GM23338 (cell line): ENCODE data around the gene RYR2. TPM values are rescaled to one million over a fixed set of nuclear protein-coding genes. Genes with fewer than 3 reads are reported as not detected.

ENCODE experiments used
- ATAC-seq: fragments of 200-7000 bp; cut with Tn5 transposase; 3 replicates; pipeline ENCODE4 v1.9.1; 2020
- DNase-seq: peaks from one replicate; pipeline ENCODE4 v3.0.0-alpha.2; 2015; ENCODE audit warnings: low spot score
- H2AFZ ChIP-seq: fragments of 200-600 bp; sonication (generic); 2 replicates; pipeline ENCODE4 v1.8.0; 2016; ENCODE audit warnings: antibody characterized with exemption, mild to moderate bottlenecking, moderate library complexity
- H3F3A ChIP-seq: fragments of 200-600 bp; sonication (generic); replicated peaks from 2 replicates; pipeline ENCODE4 v1.8.0; 2017; ENCODE audit warnings: antibody characterized with exemption, mixed run types, low read depth
- H3K27ac ChIP-seq: fragments of 200-600 bp; sonication (generic); 2 replicates; pipeline ENCODE4 v1.6.1; 2016; ENCODE audit warnings: low read depth
- H3K27me3 ChIP-seq: fragments of 200-600 bp; sonication (generic); 2 replicates; pipeline ENCODE4 v1.8.0; 2016; ENCODE audit warnings: mild to moderate bottlenecking, mixed run types, moderate library complexity; ENCODE audit not compliant: insufficient read depth
- H3K36me3 ChIP-seq: fragments of 200-600 bp; sonication (generic); 2 replicates; pipeline ENCODE4 v1.8.0; 2016; ENCODE audit warnings: mild to moderate bottlenecking; ENCODE audit not compliant: insufficient read depth
- H3K4me1 ChIP-seq: fragments of 200-600 bp; sonication (generic); 2 replicates; pipeline ENCODE4 v1.8.0; 2016; ENCODE audit warnings: mild to moderate bottlenecking, moderate library complexity; ENCODE audit not compliant: insufficient read depth
- H3K4me2 ChIP-seq: fragments of 200-600 bp; sonication (generic); 2 replicates; pipeline ENCODE4 v1.7.1; 2017; ENCODE audit warnings: mixed run types
- H3K4me3 ChIP-seq: fragments of 200-600 bp; sonication (generic); 2 replicates; pipeline ENCODE4 v1.6.1; 2016; ENCODE audit warnings: mixed run types
- H3K79me2 ChIP-seq: fragments of 200-600 bp; sonication (generic); replicated peaks from 2 replicates; pipeline ENCODE4 v1.8.0; 2017; ENCODE audit warnings: mild to moderate bottlenecking; ENCODE audit not compliant: insufficient read depth
- H3K9me2 ChIP-seq: fragments of 200-600 bp; sonication (generic); 2 replicates; pipeline ENCODE4 v1.8.0; 2017; ENCODE audit not compliant: insufficient read depth
- H4K20me1 ChIP-seq: fragments of 200-600 bp; sonication (generic); replicated peaks from 2 replicates; pipeline ENCODE4 v1.8.0; 2017; ENCODE audit warnings: mild to moderate bottlenecking; ENCODE audit not compliant: insufficient read depth
- H3K27ac Mint-ChIP-seq: 2 replicates; pipeline ENCODE4 v1.8.0; 2020; ENCODE audit warnings: inconsistent platforms, mild to moderate bottlenecking, moderate library complexity, mixed read lengths
- H3K27me3 Mint-ChIP-seq: 3 replicates; pipeline ENCODE4 v1.8.0; 2022; ENCODE audit warnings: low read depth, mild to moderate bottlenecking, moderate library complexity, mixed read lengths, inconsistent platforms; ENCODE audit not compliant: insufficient read depth, poor library complexity
- H3K36me3 Mint-ChIP-seq: 3 replicates; pipeline ENCODE4 v1.8.0; 2021; ENCODE audit warnings: low read depth, mild to moderate bottlenecking, inconsistent platforms, moderate library complexity, mixed read lengths
- H3K4me1 Mint-ChIP-seq: 3 replicates; pipeline ENCODE4 v1.8.0; 2020; ENCODE audit warnings: mild to moderate bottlenecking, inconsistent platforms, mixed read lengths
- H3K4me3 Mint-ChIP-seq: 3 replicates; pipeline ENCODE4 v1.8.0; 2021; ENCODE audit warnings: moderate library complexity, mild to moderate bottlenecking, inconsistent platforms, mixed read lengths
- H3K9me3 Mint-ChIP-seq: 3 replicates; pipeline ENCODE4 v1.8.0; 2020; ENCODE audit warnings: moderate library complexity, mild to moderate bottlenecking, inconsistent platforms, mixed read lengths
- EZH2phosphoT487 ChIP-seq: fragments of 200-600 bp; sonication (generic); IDR thresholded peaks from one replicate; pipeline ENCODE4 v1.8.1; 2018; ENCODE audit warnings: antibody characterized with exemption; ENCODE audit not compliant: unreplicated experiment
- NANOG ChIP-seq: IDR thresholded peaks from 2 replicates; pipeline ENCODE4 v1.6.1; 2016; ENCODE audit warnings: antibody characterized with exemption, borderline replicate concordance
- ZNF331 ChIP-seq: fragments of 250-450 bp; sonication (Bioruptor Pico); IDR thresholded peaks from 2 replicates; pipeline ENCODE4 v1.5.0; 2020; ENCODE audit warnings: low read depth, mild to moderate bottlenecking, moderate library complexity
- polyA plus RNA-seq: library from polyadenylated mRNA; unstranded; fragments of >200 nt; fragmentation: Nextera tagmentation; extraction: Ambion mirVana; gene quantifications from 2 replicates; pipeline ENCODE4 v1.2.1, GENCODE V29; 2016
- total RNA-seq: library from RNA; depleted of rRNA; stranded (reverse); fragments of >200 nt; shearing (Covaris generic); gene quantifications from 2 replicates; pipeline ENCODE4 v1.2.3, GENCODE V29; 2014
- TF ChIP-seq, protein P1 (sequence below): fragments of 250-450 bp; sonication (Bioruptor Pico); IDR thresholded peaks from 2 replicates; pipeline ENCODE4 v1.5.0; 2020; ENCODE audit warnings: mild to moderate bottlenecking, moderate library complexity
- TF ChIP-seq, protein P2 (sequence below): IDR thresholded peaks from 2 replicates; pipeline ENCODE4 v1.6.1; 2016; ENCODE audit warnings: antibody characterized with exemption
- TF ChIP-seq, protein P3 (sequence below): IDR thresholded peaks from one replicate; pipeline ENCODE4 v1.6.1; 2018; ENCODE audit warnings: antibody characterized with exemption; ENCODE audit not compliant: unreplicated experiment

Gene RYR2
- total and polyA plus RNA-seq, 2 experiments from 2014 or later = 8.9 to 10.0 TPM

DNA sequence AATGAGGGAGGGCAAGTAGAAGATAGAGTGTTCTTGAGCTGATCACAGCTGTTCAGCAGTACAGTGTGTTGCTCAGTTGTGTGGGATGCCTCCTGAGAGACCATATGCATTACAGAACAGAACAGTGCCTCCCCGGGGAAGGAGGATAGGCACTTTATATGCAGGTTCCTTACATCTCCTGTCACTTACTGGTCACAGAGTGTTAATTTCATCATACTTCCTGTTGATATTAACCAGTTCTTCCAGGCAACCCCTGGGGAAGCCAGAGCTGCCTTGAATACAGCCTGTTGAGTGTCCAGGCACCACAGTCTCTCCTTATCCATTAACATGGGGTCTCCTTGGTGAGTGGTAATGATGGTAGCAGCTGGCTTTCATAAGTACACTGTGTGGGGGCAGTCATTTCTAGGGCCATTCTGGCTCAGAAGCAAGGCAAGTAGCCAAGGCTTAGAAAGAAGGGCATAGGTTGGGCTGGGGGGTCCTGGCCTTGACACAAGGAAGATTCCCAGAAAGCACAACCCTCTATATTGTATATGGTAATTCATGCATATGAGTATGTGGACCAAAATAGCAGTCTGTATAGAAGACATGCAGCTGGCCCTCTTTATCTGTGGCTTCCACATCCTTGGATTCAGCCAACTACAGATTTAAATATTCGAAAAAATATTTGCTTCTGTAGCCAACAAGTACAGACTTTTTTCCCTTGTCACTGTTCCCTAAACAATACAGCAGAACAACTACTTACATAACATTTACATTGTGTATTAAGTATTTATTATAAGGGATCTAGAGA lies 706.4 kb downstream of the RYR2 start:
- H3K36me3 ChIP-seq = no peaks in the 10 kb centered on the region
- no peaks in the 10 kb centered on the region for H3K36me3 Mint-ChIP-seq
- no peak for DNase-seq
- ATAC-seq = 0 out of 3 replicates have a peak, but pooled peaks have one; percentile 23
- 0 out of 2 replicates have a peak, but pooled peaks cover 8% of the 10 kb centered on the region for H3K4me1 ChIP-seq
- H3K27ac Mint-ChIP-seq = peak overlapping the region; percentile 32
- no peak for TF ChIP-seq EZH2phosphoT487
- TF ChIP-seq, protein P1, sequence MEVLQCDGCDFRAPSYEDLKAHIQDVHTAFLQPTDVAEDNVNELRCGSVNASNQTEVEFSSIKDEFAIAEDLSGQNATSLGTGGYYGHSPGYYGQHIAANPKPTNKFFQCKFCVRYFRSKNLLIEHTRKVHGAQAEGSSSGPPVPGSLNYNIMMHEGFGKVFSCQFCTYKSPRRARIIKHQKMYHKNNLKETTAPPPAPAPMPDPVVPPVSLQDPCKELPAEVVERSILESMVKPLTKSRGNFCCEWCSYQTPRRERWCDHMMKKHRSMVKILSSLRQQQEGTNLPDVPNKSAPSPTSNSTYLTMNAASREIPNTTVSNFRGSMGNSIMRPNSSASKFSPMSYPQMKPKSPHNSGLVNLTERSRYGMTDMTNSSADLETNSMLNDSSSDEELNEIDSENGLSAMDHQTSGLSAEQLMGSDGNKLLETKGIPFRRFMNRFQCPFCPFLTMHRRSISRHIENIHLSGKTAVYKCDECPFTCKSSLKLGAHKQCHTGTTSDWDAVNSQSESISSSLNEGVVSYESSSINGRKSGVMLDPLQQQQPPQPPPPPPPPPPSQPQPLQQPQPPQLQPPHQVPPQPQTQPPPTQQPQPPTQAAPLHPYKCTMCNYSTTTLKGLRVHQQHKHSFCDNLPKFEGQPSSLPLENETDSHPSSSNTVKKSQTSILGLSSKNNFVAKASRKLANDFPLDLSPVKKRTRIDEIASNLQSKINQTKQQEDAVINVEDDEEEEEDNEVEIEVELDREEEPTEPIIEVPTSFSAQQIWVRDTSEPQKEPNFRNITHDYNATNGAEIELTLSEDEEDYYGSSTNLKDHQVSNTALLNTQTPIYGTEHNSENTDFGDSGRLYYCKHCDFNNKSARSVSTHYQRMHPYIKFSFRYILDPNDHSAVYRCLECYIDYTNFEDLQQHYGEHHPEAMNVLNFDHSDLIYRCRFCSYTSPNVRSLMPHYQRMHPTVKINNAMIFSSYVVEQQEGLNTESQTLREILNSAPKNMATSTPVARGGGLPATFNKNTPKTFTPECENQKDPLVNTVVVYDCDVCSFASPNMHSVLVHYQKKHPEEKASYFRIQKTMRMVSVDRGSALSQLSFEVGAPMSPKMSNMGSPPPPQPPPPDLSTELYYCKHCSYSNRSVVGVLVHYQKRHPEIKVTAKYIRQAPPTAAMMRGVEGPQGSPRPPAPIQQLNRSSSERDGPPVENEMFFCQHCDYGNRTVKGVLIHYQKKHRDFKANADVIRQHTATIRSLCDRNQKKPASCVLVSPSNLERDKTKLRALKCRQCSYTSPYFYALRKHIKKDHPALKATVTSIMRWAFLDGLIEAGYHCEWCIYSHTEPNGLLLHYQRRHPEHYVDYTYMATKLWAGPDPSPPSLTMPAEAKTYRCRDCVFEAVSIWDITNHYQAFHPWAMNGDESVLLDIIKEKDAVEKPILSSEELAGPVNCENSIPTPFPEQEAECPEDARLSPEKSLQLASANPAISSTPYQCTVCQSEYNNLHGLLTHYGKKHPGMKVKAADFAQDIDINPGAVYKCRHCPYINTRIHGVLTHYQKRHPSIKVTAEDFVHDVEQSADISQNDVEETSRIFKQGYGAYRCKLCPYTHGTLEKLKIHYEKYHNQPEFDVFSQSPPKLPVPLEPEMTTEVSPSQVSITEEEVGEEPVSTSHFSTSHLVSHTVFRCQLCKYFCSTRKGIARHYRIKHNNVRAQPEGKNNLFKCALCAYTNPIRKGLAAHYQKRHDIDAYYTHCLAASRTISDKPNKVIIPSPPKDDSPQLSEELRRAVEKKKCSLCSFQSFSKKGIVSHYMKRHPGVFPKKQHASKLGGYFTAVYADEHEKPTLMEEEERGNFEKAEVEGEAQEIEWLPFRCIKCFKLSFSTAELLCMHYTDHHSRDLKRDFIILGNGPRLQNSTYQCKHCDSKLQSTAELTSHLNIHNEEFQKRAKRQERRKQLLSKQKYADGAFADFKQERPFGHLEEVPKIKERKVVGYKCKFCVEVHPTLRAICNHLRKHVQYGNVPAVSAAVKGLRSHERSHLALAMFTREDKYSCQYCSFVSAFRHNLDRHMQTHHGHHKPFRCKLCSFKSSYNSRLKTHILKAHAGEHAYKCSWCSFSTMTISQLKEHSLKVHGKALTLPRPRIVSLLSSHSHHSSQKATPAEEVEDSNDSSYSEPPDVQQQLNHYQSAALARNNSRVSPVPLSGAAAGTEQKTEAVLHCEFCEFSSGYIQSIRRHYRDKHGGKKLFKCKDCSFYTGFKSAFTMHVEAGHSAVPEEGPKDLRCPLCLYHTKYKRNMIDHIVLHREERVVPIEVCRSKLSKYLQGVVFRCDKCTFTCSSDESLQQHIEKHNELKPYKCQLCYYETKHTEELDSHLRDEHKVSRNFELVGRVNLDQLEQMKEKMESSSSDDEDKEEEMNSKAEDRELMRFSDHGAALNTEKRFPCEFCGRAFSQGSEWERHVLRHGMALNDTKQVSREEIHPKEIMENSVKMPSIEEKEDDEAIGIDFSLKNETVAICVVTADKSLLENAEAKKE (CRISPR knock-in tag) = no peak
- TF ChIP-seq, protein P2, sequence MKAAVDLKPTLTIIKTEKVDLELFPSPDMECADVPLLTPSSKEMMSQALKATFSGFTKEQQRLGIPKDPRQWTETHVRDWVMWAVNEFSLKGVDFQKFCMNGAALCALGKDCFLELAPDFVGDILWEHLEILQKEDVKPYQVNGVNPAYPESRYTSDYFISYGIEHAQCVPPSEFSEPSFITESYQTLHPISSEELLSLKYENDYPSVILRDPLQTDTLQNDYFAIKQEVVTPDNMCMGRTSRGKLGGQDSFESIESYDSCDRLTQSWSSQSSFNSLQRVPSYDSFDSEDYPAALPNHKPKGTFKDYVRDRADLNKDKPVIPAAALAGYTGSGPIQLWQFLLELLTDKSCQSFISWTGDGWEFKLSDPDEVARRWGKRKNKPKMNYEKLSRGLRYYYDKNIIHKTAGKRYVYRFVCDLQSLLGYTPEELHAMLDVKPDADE = no peak
- TF ChIP-seq, protein P3, sequence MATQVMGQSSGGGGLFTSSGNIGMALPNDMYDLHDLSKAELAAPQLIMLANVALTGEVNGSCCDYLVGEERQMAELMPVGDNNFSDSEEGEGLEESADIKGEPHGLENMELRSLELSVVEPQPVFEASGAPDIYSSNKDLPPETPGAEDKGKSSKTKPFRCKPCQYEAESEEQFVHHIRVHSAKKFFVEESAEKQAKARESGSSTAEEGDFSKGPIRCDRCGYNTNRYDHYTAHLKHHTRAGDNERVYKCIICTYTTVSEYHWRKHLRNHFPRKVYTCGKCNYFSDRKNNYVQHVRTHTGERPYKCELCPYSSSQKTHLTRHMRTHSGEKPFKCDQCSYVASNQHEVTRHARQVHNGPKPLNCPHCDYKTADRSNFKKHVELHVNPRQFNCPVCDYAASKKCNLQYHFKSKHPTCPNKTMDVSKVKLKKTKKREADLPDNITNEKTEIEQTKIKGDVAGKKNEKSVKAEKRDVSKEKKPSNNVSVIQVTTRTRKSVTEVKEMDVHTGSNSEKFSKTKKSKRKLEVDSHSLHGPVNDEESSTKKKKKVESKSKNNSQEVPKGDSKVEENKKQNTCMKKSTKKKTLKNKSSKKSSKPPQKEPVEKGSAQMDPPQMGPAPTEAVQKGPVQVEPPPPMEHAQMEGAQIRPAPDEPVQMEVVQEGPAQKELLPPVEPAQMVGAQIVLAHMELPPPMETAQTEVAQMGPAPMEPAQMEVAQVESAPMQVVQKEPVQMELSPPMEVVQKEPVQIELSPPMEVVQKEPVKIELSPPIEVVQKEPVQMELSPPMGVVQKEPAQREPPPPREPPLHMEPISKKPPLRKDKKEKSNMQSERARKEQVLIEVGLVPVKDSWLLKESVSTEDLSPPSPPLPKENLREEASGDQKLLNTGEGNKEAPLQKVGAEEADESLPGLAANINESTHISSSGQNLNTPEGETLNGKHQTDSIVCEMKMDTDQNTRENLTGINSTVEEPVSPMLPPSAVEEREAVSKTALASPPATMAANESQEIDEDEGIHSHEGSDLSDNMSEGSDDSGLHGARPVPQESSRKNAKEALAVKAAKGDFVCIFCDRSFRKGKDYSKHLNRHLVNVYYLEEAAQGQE = no peak
- no peak for TF ChIP-seq ZNF331 (CRISPR knock-in tag)
- TF ChIP-seq NANOG = no peak
- no peak overlapping the region for H2AFZ ChIP-seq
- no peak overlapping the region for H3K27ac ChIP-seq
- H3K9me3 Mint-ChIP-seq = no peaks in the 10 kb centered on the region
- no peak overlapping the region for H3K4me3 Mint-ChIP-seq
- no peaks in the 10 kb centered on the region for H3F3A ChIP-seq
- H4K20me1 ChIP-seq = no peaks in the 10 kb centered on the region
- H3K4me3 ChIP-seq = no peak overlapping the region
- no peaks in the 10 kb centered on the region for H3K79me2 ChIP-seq
- H3K27me3 Mint-ChIP-seq = no peaks in the 10 kb centered on the region
- no peaks in the 10 kb centered on the region for H3K9me2 ChIP-seq
- no peaks in the 10 kb centered on the region for H3K27me3 ChIP-seq
- H3K4me1 Mint-ChIP-seq = peaks cover 15% of the 10 kb centered on the region
- no peak overlapping the region for H3K4me2 ChIP-seq
